AG20443 (cell line): ENCODE measurements around the gene SPINT1.

ENCODE experiments used
- DNase-seq: peaks from one replicate; pipeline ENCODE4 v3.0.0; 2012; ENCODE audit warnings: low spot score, mixed read lengths

SPINT1 gene, protein sequence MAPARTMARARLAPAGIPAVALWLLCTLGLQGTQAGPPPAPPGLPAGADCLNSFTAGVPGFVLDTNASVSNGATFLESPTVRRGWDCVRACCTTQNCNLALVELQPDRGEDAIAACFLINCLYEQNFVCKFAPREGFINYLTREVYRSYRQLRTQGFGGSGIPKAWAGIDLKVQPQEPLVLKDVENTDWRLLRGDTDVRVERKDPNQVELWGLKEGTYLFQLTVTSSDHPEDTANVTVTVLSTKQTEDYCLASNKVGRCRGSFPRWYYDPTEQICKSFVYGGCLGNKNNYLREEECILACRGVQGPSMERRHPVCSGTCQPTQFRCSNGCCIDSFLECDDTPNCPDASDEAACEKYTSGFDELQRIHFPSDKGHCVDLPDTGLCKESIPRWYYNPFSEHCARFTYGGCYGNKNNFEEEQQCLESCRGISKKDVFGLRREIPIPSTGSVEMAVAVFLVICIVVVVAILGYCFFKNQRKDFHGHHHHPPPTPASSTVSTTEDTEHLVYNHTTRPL

DNA sequence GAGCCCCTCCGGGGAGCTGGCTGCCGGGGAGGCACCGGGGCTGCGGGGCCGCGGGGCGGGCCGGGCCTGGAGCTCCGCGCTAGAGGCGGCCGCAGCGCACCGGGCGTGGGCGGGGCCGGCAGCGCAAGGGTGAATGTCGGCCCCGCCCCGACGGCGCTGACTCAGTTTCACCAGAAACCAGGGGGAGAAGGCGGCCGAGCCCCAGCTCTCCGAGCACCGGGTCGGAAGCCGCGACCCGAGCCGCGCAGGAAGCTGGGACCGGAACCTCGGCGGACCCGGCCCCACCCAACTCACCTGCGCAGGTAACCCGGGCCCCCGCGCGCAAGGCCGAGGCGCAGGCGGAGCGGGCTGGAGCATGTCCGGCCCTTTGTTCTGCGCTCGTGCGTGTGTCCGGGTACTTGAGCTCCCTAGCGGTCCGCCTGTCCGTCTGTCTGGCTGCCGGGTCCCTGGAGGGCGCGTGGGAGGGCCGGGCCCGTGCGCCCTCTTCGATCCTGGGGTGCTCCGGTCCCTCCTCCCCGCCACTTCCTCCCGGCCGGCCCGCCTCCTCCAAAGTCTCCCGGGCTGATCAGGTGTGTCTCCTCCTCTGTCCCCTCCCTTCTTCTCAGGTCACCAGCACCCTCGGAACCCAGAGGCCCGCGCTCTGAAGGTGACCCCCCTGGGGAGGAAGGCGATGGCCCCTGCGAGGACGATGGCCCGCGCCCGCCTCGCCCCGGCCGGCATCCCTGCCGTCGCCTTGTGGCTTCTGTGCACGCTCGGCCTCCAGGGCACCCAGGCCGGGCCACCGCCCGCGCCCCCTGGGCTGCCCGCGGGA lies at the start of gene SPINT1:
Gene SPINT1, plus strand, starts transcription at position 164 of the 811 bp plus-strand sequence. Its CDS starts 507 bp downstream, at position 671.
- peak; percentile 49 for DNase-seq

- DNase-seq, result no peak
Measured at GRCh38 chr15:40796041-40796440, 47.8 kb upstream of the SPINT1 start.

- no peak for DNase-seq
Measured at GRCh38 chr15:40796512-40796911, 47.3 kb upstream of the SPINT1 start.

DNA sequence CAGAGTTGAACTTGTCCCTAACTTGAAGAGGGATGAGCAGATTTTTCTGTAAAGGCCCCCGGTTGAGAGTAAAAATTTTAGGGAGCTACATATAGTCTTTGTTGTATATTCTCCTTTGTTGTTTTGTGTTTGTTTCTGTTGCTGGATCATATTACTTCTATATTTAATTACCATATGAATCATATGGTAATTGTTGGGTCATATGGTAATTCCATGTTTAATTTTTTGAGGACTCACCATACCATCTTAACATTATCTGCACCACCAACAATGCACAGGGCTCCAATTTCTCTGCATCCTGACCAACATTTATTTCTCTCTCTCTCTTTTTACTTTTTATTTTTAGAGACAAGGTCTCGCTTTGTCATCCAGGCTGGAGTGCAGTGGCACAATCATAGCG lies 44.3 kb upstream of the SPINT1 start:
- DNase-seq, result no peak

- DNase-seq, result no peak
Measured at GRCh38 chr15:40803076-40803475, 40.8 kb upstream of the SPINT1 start.

DNA sequence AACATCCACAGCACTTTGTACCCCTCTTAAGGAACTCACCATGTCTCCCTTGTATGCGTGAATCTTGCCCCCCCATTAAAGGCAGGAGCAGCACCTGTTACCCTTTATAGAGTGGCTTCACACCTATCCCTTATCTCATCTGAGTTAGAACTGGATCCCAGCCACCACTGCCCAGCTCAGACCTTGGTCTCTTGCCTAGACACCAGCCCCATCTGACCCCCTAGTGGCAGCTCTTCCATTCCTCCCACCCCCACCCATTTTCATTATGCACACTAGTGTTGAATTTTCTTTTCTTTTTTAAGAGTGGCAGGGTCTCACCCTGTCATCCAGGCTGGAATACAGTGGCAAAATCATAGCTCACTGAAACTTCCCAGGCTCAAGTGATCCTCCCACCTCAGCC lies 40.2 kb upstream of the SPINT1 start:
- DNase-seq, result no peak

GRCh38 chr15:40806672-40807027 lies 37.2 kb upstream of the SPINT1 start:
- DNase-seq, result no peak

DNA sequence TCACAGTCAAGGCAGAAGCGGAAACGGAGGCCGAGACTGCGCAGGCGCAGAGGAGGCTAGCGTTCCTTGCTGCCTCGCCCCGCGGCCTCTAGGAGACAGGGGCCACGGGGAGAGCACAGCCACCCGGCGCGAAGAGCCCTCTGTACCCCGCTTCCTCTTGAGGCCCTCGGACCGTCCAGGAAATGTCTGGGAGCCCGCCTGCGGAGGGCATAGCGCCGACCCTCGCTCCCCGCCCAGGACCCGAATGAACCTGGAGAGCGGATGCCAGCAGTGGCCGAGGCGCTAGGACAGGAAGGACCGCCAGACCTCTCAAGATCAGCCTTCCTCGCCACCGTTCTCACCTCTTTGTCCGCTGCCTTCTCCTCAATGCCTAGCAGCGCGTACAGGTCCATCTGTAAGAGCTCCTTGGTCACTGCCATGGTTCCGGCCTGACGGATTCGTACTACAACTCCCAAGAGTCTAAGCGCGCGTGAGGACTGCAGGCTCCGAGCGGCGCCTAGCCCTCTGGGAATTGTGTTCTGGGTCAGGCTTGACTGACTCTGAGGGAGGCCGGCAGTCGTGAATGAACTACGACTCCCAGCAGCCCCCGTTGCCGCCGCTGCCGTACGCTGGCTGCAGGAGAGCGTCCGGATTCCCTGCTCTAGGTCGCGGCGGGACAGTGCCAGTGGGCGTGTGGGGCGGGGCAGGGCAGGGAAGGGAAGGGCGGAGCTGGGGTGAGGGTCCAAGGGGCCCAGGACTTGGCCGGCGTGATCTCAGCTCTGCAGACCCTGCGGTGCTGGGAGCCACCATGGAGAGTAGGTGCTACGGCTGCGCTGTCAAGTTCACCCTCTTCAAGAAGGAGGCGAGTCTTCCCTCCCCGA lies 36.6 kb upstream of the SPINT1 start, which contains the start of the genes DNAJC17 and ZFYVE19:
Gene DNAJC17, minus strand, starts transcription at position 446 of the 860 bp plus-strand sequence. Its CDS starts 27 bp downstream, at position 419.
Gene ZFYVE19, plus strand, starts transcription at position 62 of the 860 bp plus-strand sequence. Its CDS starts 501 bp downstream, at position 563.
- DNase-seq, result peak; percentile 97

DNA sequence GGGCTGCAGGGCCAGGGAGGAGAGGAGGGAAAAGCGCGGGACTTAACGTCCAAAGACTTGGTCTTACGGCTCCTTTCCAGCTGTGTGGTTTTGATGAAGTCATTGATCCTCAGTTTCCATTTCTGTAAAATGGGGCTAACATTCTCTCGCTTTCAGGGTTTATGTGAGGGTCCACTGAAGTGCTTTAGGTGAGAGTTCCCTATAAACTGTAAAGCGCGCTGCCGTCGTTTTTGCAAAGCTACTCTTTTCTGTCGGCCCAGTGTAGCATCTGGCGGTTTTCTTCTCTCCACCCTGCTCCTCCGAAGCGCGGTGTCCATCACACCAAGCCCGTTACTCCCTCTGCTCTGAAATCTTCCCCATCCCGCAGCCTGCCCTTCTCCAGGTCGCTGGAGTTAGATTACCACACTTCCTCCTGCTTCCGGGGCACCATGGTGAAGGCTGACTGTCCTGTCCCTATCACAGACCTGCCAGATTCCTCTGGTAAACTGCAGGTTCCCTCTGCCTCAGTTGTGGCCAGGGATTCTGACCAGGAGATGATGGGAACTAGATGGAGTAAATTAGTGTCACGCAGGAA lies 35.9 kb upstream of the SPINT1 start:
- no peak for DNase-seq

GRCh38 chr15:40808861-40809450 lies 34.9 kb upstream of the SPINT1 start:
- DNase-seq, result no peak

- no peak for DNase-seq
Measured at GRCh38 chr15:40812721-40813425, 31.0 kb upstream of the SPINT1 start.

GRCh38 chr15:40815042-40815698 lies 28.7 kb upstream of the SPINT1 start:
- no peak for DNase-seq

GRCh38 chr15:40819048-40819447 lies 24.8 kb upstream of the SPINT1 start:
- no peak for DNase-seq

DNA sequence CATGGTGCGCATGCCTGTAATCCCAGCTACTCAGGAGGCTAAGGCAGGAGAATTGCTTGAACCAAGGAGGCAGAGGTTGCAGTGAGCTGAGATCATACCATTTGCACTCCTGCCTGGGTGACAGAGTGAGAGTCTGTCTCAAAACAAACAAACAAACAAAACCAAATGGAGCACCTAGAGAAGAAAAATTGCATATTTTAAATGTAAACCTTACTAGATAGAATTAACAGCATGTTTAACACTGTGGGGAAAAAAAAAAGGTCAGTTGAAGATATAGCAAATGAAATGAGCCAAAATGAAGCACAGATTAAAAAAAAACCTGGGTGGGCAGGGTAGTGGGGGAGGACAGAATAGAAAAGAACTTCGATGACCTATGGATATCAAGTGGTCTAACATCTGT lies 22.7 kb upstream of the SPINT1 start:
- DNase-seq, result no peak

GRCh38 chr15:40823572-40824343 lies 20.1 kb upstream of the SPINT1 start:
- no peak for DNase-seq

- peak; percentile 31 for DNase-seq
Measured at GRCh38 chr15:40825661-40826422, 18.0 kb upstream of the SPINT1 start.

DNA sequence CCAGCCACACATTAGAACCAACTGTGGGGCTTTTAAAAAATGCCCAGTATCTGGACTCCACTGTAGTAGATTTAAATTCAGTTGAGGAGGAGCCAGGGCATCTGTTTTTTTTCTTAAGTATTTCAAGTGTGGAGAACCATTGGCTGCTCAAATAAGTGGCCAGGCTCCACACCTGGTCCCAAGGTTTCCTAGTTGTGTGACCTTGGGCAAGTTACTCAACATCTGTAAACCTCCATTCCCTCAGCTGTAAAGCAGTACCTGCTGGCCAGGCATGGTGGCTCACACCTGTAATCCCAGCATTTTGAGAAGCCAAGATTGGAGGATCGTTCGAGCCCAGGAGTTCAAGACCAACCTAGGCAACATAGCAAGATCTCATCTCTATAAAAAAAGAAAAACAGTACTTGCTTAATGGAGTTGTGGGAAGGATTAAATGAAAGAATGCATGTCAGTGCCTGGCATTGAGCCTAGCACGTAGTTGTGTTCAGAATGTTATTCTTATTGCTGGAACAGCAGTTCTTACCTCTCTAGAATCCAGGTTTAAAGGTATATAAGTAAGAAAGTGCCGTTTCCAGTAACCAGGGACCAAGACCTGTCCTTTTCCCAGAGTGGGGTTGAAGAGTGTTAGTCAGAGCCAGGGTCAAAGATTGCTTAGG lies 17.3 kb upstream of the SPINT1 start:
- DNase-seq, result no peak
